Activated T-helper 17 cell treated with anti-CD3 and anti-CD28 coated beads, Interleukin-2, amount 50 U/mL, for 72 hours (primary cell): ENCODE data around the gene ITIH5. TPM values are rescaled to one million over a fixed set of nuclear protein-coding genes. Genes with fewer than 3 reads are reported as not detected.

Experiments used
- total RNA-seq, 2 donors: library from RNA; stranded (reverse); gene quantifications; one replicate each; pipeline ENCODE4 v1.2.3, GENCODE V29; 2022

ITIH5 gene
- total RNA-seq, 2 donors from 2014 or later: 0.34 TPM; not detected in 1

Other genes with a start within 250 kb of the ITIH5 start
- not detected for gene ITIH2, start 36.4 kb upstream of the ITIH5 start, total RNA-seq
- gene KIN, start 121.0 kb upstream of the ITIH5 start, total RNA-seq: 10 to 100 TPM; 10.5 to 11.0 TPM
- gene ATP5F1C, start 121.2 kb upstream of the ITIH5 start, total RNA-seq: 100 to 1,000 TPM; 181 to 328 TPM
- 10 to 100 TPM in 1 of 2 donors, 1 to 10 TPM in 1; 9.7 to 14.0 TPM for gene TAF3, start 151.5 kb upstream of the ITIH5 start, total RNA-seq